OCI-LY1 (cell line): ENCODE measurements around the gene FOXJ1.

ENCODE experiments used
- CTCF ChIP-seq: fragments of 200-600 bp; sonication (generic), shearing (Covaris generic); IDR thresholded peaks from 2 replicates; pipeline ENCODE4 v1.5.1; 2017; ENCODE audit warnings: mild to moderate bottlenecking, antibody characterized with exemption, low read length, moderate library complexity, mixed read lengths
- EZH2 ChIP-seq: fragments of 200-600 bp; sonication (generic), shearing (Covaris generic); IDR thresholded peaks from 2 replicates; pipeline ENCODE4 v1.8.0; 2017; ENCODE audit warnings: borderline replicate concordance, mixed run types, mild to moderate bottlenecking, antibody characterized with exemption, low read length, moderate library complexity, mixed read lengths

DNA sequence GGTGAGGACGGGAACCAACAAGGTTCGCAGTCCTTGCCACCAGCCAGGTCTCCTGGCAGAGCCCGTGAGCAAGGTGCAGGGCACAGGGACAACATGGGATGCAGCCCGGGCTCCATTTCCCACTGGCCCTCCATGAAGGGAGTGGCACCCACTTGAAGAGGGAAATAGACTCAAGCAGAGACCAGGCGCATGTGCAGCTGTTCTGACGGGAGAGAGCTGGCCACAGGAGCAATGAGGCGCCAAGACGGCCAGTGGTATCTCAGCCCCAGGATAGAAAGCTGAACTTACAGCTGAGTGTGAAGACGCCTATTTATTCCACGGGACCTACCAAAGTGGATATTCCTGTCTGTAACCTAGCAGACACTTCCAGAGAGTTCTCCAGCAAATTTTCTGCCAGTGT, 8.2 kb upstream of the FOXJ1 start:
- TF ChIP-seq EZH2 (no peak), CTCF (no peak)
